ENCODE results near the gene FLACC1. TPM values are rescaled to one million over a fixed set of nuclear protein-coding genes. Genes with fewer than 3 reads are reported as not detected.
"Not testable (repeated sequence)": the region's sequence is repeated elsewhere in the genome, so short reads cannot be mapped to it uniquely, and the experiment has no call there.

Gene FLACC1
- total RNA-seq, 1 donor from 2014 or later = 0.26 TPM

GRCh38 chr2:201313362-201313761, 43.8 kb downstream of the FLACC1 start:
- no peak for TF ChIP-seq CTCF (IDR thresholded peaks at IDR 0.05; ENCODE audit: insufficient read depth, low read length, severe bottlenecking)
- Histone ChIP-seq H3K36me3 (ENCODE audit: control insufficient read depth, insufficient read depth, low read length) (no peaks in the 10 kb centered on the region), H3K4me3 (ENCODE audit: low read depth, low read length) (no peak overlapping the region), H3K27me3 (ENCODE audit: control insufficient read depth, insufficient read depth, low read length) (no peaks in the 10 kb centered on the region)
- peak; percentile 35 for DNase-seq (ENCODE audit: low read depth)
- FAIRE-seq = no peak

GRCh38 chr2:201308914-201309313, 48.2 kb downstream of the FLACC1 start:
- Histone ChIP-seq H3K36me3 (ENCODE audit: control insufficient read depth, insufficient read depth, low read length) (no peaks in the 10 kb centered on the region), H3K27me3 (ENCODE audit: control insufficient read depth, insufficient read depth, low read length) (no peaks in the 10 kb centered on the region), H3K4me3 (ENCODE audit: low read depth, low read length) (no peak overlapping the region)
- FAIRE-seq = no peak
- no peak for DNase-seq (ENCODE audit: low read depth)
- no peak for TF ChIP-seq CTCF (IDR thresholded peaks at IDR 0.05; ENCODE audit: insufficient read depth, low read length, severe bottlenecking)

GRCh38 chr2:201307876-201308275, 49.3 kb downstream of the FLACC1 start:
- DNase-seq (ENCODE audit: low read depth) (no peak), FAIRE-seq (no peak)
- TF ChIP-seq CTCF (IDR thresholded peaks at IDR 0.05; ENCODE audit: insufficient read depth, low read length, severe bottlenecking) = no peak
- Histone ChIP-seq H3K4me3 (ENCODE audit: low read depth, low read length) (no peak overlapping the region), H3K27me3 (ENCODE audit: control insufficient read depth, insufficient read depth, low read length) (no peaks in the 10 kb centered on the region), H3K36me3 (ENCODE audit: control insufficient read depth, insufficient read depth, low read length) (no peaks in the 10 kb centered on the region)

GRCh38 chr2:201299929-201300328, 57.2 kb downstream of the FLACC1 start:
- not testable (repeated sequence) for DNase-seq (ENCODE audit: low read depth); H3K27me3 ChIP-seq (ENCODE audit: control insufficient read depth, insufficient read depth, low read length); H3K36me3 ChIP-seq (ENCODE audit: control insufficient read depth, insufficient read depth, low read length); H3K4me3 ChIP-seq (ENCODE audit: low read depth, low read length); FAIRE-seq

GRCh38 chr2:201298462-201299052, 58.6 kb downstream of the FLACC1 start:
- H3K27me3 ChIP-seq (ENCODE audit: control insufficient read depth, insufficient read depth, low read length) = no peaks in the 10 kb centered on the region
- no peak for FAIRE-seq
- H3K4me3 ChIP-seq (ENCODE audit: low read depth, low read length) = no peak overlapping the region
- TF ChIP-seq CTCF (IDR thresholded peaks at IDR 0.05; ENCODE audit: insufficient read depth, low read length, severe bottlenecking) = no peak
- no peaks in the 10 kb centered on the region for H3K36me3 ChIP-seq (ENCODE audit: control insufficient read depth, insufficient read depth, low read length)
- DNase-seq (ENCODE audit: low read depth) = peak; percentile 67

GRCh38 chr2:201290457-201291148, 66.5 kb downstream of the FLACC1 start:
- not testable (repeated sequence) for H3K4me3 ChIP-seq (ENCODE audit: low read depth, low read length); DNase-seq (ENCODE audit: low read depth); FAIRE-seq; H3K27me3 ChIP-seq (ENCODE audit: control insufficient read depth, insufficient read depth, low read length); H3K36me3 ChIP-seq (ENCODE audit: control insufficient read depth, insufficient read depth, low read length)

- H3K4me3 ChIP-seq (ENCODE audit: low read depth, low read length) = no peak overlapping the region
- no peak for FAIRE-seq
- TF ChIP-seq CTCF (IDR thresholded peaks at IDR 0.05; ENCODE audit: insufficient read depth, low read length, severe bottlenecking) = no peak
- peaks cover 1% of the 10 kb centered on the region for H3K36me3 ChIP-seq (ENCODE audit: control insufficient read depth, insufficient read depth, low read length)
- DNase-seq (ENCODE audit: low read depth) = no peak
- H3K27me3 ChIP-seq (ENCODE audit: control insufficient read depth, insufficient read depth, low read length) = no peaks in the 10 kb centered on the region
Measured at GRCh38 chr2:201285499-201285898, 71.6 kb downstream of the FLACC1 start.

All from bronchial epithelial cell (primary cell).